Camera-type eye (tissue), 1 donor: ENCODE measurements around the gene AADACL2. TPM values are rescaled to one million over a fixed set of nuclear protein-coding genes. Genes with fewer than 3 reads are reported as not detected.

Experiments
- total RNA-seq: library from RNA; depleted of rRNA; stranded (reverse); fragments of >200 nt; gene quantifications from one replicate; pipeline ENCODE4 v1.2.3, GENCODE V29; 2014

Gene AADACL2, protein sequence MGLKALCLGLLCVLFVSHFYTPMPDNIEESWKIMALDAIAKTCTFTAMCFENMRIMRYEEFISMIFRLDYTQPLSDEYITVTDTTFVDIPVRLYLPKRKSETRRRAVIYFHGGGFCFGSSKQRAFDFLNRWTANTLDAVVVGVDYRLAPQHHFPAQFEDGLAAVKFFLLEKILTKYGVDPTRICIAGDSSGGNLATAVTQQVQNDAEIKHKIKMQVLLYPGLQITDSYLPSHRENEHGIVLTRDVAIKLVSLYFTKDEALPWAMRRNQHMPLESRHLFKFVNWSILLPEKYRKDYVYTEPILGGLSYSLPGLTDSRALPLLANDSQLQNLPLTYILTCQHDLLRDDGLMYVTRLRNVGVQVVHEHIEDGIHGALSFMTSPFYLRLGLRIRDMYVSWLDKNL
- total RNA-seq = 1.3 TPM

GRCh38 chr3:151733613-151734012 is at the start of gene AADACL2:
AADACL2 (plus strand) TSS chr3:151733927; CDS start chr3:151734036, 109 bp downstream.

Other genes with a start within 250 kb of the AADACL2 start
- not detected for gene AADAC, start 80.2 kb downstream of the AADACL2 start, total RNA-seq
- not detected for gene SUCNR1, start 139.7 kb downstream of the AADACL2 start, total RNA-seq